Measurements from ENCODE around the gene SULT4A1. TPM values are rescaled to one million over a fixed set of nuclear protein-coding genes. Genes with fewer than 3 reads are reported as not detected.

Gene SULT4A1
- total RNA-seq, 1 experiment from 2014 or later = 0.15 TPM

DNA sequence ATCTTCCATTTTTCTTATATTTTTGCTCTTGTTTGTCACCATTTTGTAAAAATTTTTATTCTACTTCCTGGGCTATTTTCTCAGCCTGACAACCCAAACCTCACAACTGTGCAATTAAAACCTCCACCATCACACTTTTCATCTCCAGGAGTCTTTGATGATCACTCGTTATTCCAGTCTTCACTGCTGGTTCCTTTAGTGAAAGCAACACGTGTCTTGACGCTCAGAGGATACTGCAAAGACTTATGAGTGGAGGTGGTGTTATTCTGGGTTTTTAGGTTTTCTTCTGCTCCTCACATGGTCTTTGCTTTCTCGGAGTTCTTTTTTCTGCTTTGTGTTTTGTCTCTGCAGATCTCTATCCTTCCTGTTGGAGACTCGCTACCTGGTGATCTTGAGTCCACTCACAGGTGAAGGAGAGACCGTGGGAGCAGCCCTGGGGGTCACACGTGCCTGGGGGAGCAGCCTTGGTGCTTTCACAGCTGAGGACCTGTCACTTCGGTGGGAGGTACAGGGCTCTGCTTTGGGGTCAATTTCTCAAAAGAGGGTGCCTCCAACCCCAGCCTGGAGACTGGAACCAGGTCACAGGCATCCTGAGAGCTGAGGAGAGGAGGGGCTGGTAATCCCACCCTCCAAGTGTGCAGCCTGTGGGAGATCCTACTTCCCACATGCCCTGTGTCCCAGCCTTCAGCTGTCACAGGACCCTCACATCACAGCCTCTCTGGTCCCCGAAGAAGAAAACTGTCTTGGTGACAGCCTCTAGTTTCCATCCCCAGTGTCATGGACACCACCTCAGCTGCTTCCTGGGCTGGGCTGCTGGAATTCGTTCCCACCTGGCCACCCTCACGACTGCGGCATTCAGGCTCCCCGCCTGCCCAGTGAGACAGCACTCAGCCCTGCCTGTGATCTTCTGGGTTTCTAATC, 11.0 kb downstream of the SULT4A1 start:
- DNase-seq (ENCODE audit: low spot score) = no peak
- TF ChIP-seq CTCF (conservative IDR thresholded peaks at IDR 0.05; ENCODE audit: low read depth, low read length) = no peak
- TF ChIP-seq EZH2 (IDR thresholded peaks at IDR 0.05; ENCODE audit: borderline replicate concordance, low read depth, low read length, poor library complexity, severe bottlenecking) = no peak
- ChIA-PET POLR2A (ENCODE audit: low non-redundant PET) (no interaction called here), CTCF (no interaction called here)
- Histone ChIP-seq H3K27ac (ENCODE audit: low read depth, low read length, poor library complexity, severe bottlenecking) (no peak overlapping the region), H3K27me3 (replicated peaks; ENCODE audit: insufficient read depth, low read depth, low read length, poor library complexity) (peaks cover 30% of the 10 kb centered on the region), H3K36me3 (ENCODE audit: insufficient read depth, low read length, poor library complexity, severe bottlenecking) (no peaks in the 10 kb centered on the region), H3K4me1 (ENCODE audit: insufficient read depth, low read length, poor library complexity, severe bottlenecking) (no peaks in the 10 kb centered on the region), H3K9me3 (ENCODE audit: low read depth, low read length, poor library complexity, severe bottlenecking) (no peaks in the 10 kb centered on the region), H3K4me3 (ENCODE audit: low read depth, low read length, poor library complexity, severe bottlenecking) (no peak overlapping the region)
- intact Hi-C loops (cut with micrococcal nuclease; ENCODE audit: unreplicated experiment) = no loop called here
- no TSS peak for BruUV-seq (replicated peaks)

DNA sequence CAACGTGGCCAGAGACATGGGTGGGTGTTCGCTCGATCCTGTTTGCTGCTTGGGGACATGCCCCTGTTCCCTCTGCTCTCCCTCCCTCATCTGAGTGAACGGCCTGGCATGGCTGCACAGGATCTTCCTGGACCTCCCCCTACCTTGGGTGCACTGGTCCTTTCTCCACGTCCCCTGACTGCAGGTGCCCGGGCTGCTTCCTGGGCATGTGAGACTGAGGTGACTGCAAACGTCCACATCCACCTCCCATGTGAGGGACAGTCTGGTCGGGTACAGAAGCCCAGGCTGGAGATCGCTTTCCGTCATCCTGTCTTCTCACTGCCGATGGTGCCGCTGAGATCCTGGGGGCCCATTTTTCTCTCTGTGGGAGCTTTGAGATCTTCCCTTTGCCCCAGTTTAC, 11.8 kb downstream of the SULT4A1 start:
- no peak for DNase-seq (ENCODE audit: low spot score)
- Histone ChIP-seq H3K36me3 (ENCODE audit: insufficient read depth, low read length, poor library complexity, severe bottlenecking) (no peaks in the 10 kb centered on the region), H3K27ac (ENCODE audit: low read depth, low read length, poor library complexity, severe bottlenecking) (no peak overlapping the region), H3K9me3 (ENCODE audit: low read depth, low read length, poor library complexity, severe bottlenecking) (no peaks in the 10 kb centered on the region), H3K4me3 (ENCODE audit: low read depth, low read length, poor library complexity, severe bottlenecking) (no peak overlapping the region), H3K27me3 (replicated peaks; ENCODE audit: insufficient read depth, low read depth, low read length, poor library complexity) (peaks cover 30% of the 10 kb centered on the region), H3K4me1 (ENCODE audit: insufficient read depth, low read length, poor library complexity, severe bottlenecking) (no peaks in the 10 kb centered on the region)
- no TSS peak for BruUV-seq (replicated peaks)
- CTCF ChIA-PET = no interaction called here
- POLR2A ChIA-PET (ENCODE audit: low non-redundant PET) = no interaction called here
- intact Hi-C loops (cut with micrococcal nuclease; ENCODE audit: unreplicated experiment) = no loop called here
- TF ChIP-seq CTCF (conservative IDR thresholded peaks at IDR 0.05; ENCODE audit: low read depth, low read length) (no peak), EZH2 (IDR thresholded peaks at IDR 0.05; ENCODE audit: borderline replicate concordance, low read depth, low read length, poor library complexity, severe bottlenecking) (no peak)

- H3K9me3 ChIP-seq (ENCODE audit: low read depth, low read length, poor library complexity, severe bottlenecking) = no peaks in the 10 kb centered on the region
- peaks cover 30% of the 10 kb centered on the region for H3K27me3 ChIP-seq (replicated peaks; ENCODE audit: insufficient read depth, low read depth, low read length, poor library complexity)
- intact Hi-C loops (cut with micrococcal nuclease; ENCODE audit: unreplicated experiment) = no loop called here
- no peak for DNase-seq (ENCODE audit: low spot score)
- ChIA-PET POLR2A (ENCODE audit: low non-redundant PET) (no interaction called here), CTCF (no interaction called here)
- no peak overlapping the region for H3K27ac ChIP-seq (ENCODE audit: low read depth, low read length, poor library complexity, severe bottlenecking)
- H3K4me3 ChIP-seq (ENCODE audit: low read depth, low read length, poor library complexity, severe bottlenecking) = no peak overlapping the region
- H3K4me1 ChIP-seq (ENCODE audit: insufficient read depth, low read length, poor library complexity, severe bottlenecking) = no peaks in the 10 kb centered on the region
- H3K36me3 ChIP-seq (ENCODE audit: insufficient read depth, low read length, poor library complexity, severe bottlenecking) = no peaks in the 10 kb centered on the region
- no TSS peak for BruUV-seq (replicated peaks)
- TF ChIP-seq EZH2 (IDR thresholded peaks at IDR 0.05; ENCODE audit: borderline replicate concordance, low read depth, low read length, poor library complexity, severe bottlenecking) (no peak), CTCF (conservative IDR thresholded peaks at IDR 0.05; ENCODE audit: low read depth, low read length) (no peak)
Observed at GRCh38 chr22:43849731-43850130, 12.6 kb downstream of the SULT4A1 start.
